Cerebellar nuclear complex (tissue), 1 donor: ENCODE results near the gene TPSG1.
"Not testable (repeated sequence)": the region's sequence is repeated elsewhere in the genome, so short reads cannot be mapped to it uniquely, and the experiment has no call there.

Experiments used
- DNase-seq, 2 experiments: peaks; one replicate each; lab custom pipeline; 2025; lab: John Stamatoyannopoulos, UW

Gene TPSG1

GRCh38 chr16:1256874-1257322 lies 31.8 kb upstream of the TPSG1 start:
- DNase-seq = no peak

DNA sequence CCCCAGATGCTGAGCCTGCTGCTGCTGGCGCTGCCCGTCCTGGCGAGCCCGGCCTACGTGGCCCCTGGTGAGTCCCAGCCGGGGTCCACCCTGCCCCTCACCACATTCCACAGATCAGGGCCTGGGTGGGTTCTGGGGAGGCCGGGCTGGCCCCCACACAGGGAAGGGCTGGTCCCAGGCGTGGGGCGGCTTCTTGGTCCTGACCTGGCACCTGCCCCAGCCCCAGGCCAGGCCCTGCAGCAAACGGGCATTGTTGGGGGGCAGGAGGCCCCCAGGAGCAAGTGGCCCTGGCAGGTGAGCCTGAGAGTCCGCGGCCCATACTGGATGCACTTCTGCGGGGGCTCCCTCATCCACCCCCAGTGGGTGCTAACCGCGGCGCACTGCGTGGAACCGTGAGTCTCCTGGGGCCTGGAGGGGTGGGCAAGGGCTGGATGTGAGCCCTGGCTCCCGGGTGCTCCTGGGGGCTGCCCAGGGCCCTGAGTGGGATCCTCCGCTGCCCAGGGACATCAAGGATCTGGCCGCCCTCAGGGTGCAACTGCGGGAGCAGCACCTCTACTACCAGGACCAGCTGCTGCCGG lies 31.3 kb upstream of the TPSG1 start:
- DNase-seq = not testable (repeated sequence)

DNA sequence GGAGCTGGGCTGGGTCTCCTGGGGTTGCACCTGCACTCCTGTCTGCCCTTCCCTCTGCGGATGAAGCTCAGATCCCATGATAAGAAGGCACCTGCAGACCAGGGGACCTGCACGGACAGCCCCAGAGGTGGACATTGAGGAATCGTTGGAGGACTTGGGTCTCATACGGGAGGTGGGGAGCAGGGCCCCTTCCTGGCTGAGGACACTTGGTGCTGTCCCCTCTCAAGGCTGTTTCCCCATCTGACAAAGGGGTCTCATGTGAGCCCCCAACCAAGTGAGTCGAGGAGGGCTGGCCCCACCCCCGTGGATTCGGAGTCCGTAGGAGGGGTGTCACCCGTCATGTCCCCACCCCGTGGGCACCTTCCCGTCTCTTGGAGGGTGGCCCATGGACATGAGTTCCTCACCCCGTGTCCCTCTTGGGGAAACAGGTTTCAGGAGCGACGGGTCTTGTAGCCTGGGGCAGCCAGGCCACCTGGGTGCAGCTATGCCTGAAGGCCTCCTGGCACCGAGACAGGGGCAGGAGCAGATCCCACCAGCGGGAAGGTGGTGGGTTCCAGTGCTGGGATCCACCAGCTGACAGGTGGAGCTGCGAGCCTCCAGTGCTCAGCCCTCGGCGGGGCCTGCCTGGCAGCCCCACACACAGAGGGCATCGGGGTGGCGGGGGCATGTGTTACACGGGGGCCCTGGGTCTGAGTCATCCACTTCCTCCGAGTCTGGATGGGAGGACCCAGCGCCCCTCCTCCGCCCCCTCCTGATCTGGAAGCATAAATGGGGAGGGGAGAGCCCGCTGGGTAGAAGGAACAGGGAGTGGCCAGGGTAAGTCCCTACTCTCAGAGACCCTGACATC lies 30.4 kb upstream of the TPSG1 start, which contains the start of gene TPSD1:
Gene TPSD1 (plus strand): TSS at position 794 of the 847 bp plus-strand sequence. CDS start 212 bp downstream, outside the sequence.
- DNase-seq = not testable (repeated sequence)

- DNase-seq = not testable (repeated sequence)
Observed at GRCh38 chr16:1254821-1255220, 29.8 kb upstream of the TPSG1 start.

GRCh38 chr16:1253701-1254364 lies 28.8 kb upstream of the TPSG1 start:
- not testable (repeated sequence) for DNase-seq

DNA sequence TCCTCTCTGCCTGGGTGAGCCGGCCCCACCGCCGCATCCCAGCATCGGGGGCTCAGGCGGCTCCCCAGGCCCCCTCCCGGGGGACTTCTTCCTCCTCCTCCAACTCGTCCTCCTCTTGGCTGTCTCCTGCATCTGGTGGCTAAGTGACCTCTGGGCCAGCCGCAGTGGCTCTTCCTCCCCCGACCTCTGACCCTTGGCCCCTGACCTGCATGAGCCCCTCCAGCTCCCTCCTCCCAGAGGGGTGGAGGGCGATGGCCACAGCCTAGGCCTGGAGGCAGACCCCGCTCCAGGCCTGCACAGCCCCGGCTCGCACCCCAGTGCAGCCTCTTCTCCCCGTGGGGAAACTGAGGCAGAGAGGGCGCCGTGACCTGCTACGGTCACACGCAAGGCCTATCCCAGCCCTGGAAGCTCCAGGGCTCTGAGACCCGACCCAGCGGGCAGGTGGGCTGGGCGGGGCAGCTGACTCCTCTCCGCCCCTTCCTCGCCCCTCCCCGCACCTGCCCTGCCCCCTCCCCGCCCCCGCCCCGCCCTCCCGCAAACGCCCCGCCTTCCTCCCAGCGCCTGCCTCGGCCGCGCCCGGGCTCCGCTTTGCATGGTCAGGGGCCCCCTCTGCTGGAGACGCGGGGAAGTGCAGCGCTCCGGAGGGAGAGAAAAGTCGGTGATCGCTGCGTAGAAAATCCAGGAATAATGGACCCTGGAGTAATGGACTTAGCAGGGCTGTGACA lies 24.1 kb upstream of the TPSG1 start:
- not testable (repeated sequence) for DNase-seq

- DNase-seq = not testable (repeated sequence)
Observed at GRCh38 chr16:1247903-1248537, 23.0 kb upstream of the TPSG1 start.

- DNase-seq = no peak
Observed at GRCh38 chr16:1245452-1246020, 20.5 kb upstream of the TPSG1 start.

DNA sequence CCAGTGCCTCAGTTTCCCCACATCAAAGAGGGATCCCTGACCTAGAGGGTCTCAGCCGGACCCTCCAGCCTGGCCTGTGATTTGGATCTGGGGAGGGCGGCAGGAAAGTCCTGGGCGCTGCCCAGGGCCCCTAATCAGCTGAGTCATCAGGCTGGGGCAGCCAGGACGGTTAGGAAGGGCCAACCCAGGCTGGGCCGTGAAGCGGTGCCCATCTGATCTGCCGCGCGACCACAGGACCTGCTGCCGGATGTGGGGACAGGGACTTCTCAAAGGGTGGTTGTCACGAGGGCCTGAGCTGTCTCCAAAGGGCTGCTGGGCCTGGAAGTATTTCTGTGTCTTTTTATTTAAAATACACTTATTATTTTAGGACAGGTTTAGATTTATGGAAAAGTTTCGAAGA lies 19.8 kb upstream of the TPSG1 start:
- DNase-seq = no peak

- DNase-seq = not testable (repeated sequence)
Observed at GRCh38 chr16:1243907-1244850, 19.1 kb upstream of the TPSG1 start.

DNA sequence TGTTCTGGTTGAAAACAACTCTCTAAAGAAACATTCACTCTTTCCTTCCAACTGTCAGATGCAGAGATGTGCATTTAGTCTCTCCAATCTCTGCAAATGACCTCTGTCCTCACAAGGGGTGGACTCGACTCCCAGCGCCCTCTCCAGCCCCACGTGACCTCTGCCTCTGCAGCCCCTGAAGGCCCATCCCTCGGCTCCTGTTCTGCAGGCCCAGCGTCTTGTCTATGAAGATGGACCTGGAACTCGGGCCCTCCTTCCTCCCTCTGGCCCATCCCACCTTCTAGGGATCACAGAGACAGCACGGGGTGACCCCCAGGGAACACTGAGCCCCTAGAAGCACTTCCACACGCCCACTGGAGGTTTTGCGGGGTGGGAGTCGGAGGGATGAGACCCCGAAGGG lies 18.3 kb upstream of the TPSG1 start:
- DNase-seq = not testable (repeated sequence)

GRCh38 chr16:1241081-1241480 lies 16.0 kb upstream of the TPSG1 start:
- not testable (repeated sequence) for DNase-seq

GRCh38 chr16:1240436-1240835 lies 15.4 kb upstream of the TPSG1 start, which contains the start of gene TPSAB1:
Gene TPSAB1, plus strand, starts transcription at chr16:1240705. Its CDS starts 234 bp downstream, at chr16:1240939.
- DNase-seq = not testable (repeated sequence)

GRCh38 chr16:1239575-1239974 lies 14.5 kb upstream of the TPSG1 start:
- DNase-seq = not testable (repeated sequence)

DNA sequence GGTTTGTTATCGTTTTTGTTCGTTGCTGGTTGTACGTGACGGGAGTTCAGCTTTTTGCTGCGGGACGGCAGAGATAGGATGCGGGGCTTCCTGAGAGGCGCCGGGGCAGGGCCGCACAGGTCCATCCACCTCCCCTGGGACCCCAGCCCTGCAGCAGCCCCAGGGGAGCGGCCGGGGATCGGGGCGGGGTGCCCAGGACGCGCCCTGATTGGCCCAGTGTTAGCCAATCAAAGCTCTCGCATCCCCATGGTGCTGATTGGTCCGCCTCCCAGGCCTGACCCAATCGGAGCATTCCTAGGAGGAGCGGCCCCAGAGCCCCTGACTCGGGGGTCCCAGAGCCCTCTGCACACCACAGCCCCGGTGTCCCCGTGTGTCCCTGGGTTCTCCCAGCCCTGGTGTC lies 13.8 kb upstream of the TPSG1 start:
- not testable (repeated sequence) for DNase-seq

- no peak for DNase-seq
Observed at GRCh38 chr16:1237990-1238389, 12.9 kb upstream of the TPSG1 start.

DNA sequence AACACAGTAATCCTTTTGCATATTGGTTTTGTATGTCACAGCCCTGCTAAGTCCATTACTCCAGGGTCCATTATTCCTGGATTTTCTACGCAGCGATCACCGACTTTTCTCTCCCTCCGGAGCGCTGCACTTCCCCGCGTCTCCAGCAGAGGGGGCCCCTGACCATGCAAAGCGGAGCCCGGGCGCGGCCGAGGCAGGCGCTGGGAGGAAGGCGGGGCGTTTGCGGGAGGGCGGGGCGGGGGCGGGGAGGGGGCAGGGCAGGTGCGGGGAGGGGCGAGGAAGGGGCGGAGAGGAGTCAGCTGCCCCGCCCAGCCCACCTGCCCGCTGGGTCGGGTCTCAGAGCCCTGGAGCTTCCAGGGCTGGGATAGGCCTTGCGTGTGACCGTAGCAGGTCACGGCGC lies 11.6 kb upstream of the TPSG1 start:
- DNase-seq = not testable (repeated sequence)

- not testable (repeated sequence) for DNase-seq
Observed at GRCh38 chr16:1232049-1232748, 7.1 kb upstream of the TPSG1 start.

- not testable (repeated sequence) for DNase-seq
Observed at GRCh38 chr16:1231301-1231700, 6.2 kb upstream of the TPSG1 start.
